SU-DHL-6 (cell line): ENCODE measurements around the gene TMEM62.

Experiments used
- H2AFZ ChIP-seq: fragments of 200-600 bp; sonication (generic); 2 replicates; pipeline ENCODE4 v1.6.1; 2014; ENCODE audit warnings: low read depth, mild to moderate bottlenecking, moderate library complexity, mixed read lengths, antibody characterized with exemption, low read length; ENCODE audit not compliant: severe bottlenecking
- H3F3A ChIP-seq: fragments of 200-600 bp; shearing (Covaris generic); 2 replicates; pipeline ENCODE4 v1.6.0; 2016; ENCODE audit warnings: antibody characterized with exemption, mild to moderate bottlenecking; ENCODE audit not compliant: insufficient read depth
- H3K27ac ChIP-seq: fragments of 200-600 bp; sonication (generic); 2 replicates; pipeline ENCODE4 v1.5.1; 2016; ENCODE audit warnings: low read depth, mild to moderate bottlenecking, low read length, moderate library complexity, mixed read lengths
- H3K27me3 ChIP-seq: fragments of 200-600 bp; sonication (generic), shearing (Covaris generic); 2 replicates; pipeline ENCODE4 v1.6.0; 2014; ENCODE audit warnings: mild to moderate bottlenecking, low read length
- H3K36me3 ChIP-seq: fragments of 200-600 bp; sonication (generic); 2 replicates; pipeline ENCODE4 v1.6.1; 2014; ENCODE audit warnings: mild to moderate bottlenecking, low read length, mixed read lengths
- H3K4me2 ChIP-seq: fragments of 300-600, 200-600 bp; shearing (Covaris generic), sonication (generic); 2 replicates; pipeline ENCODE4 v1.6.0; 2014; ENCODE audit warnings: low read length, low read depth, mild to moderate bottlenecking; ENCODE audit not compliant: poor library complexity, severe bottlenecking
- H3K4me3 ChIP-seq: fragments of 200-600 bp; sonication (generic); 2 replicates; pipeline ENCODE4 v1.5.1; 2014; ENCODE audit warnings: antibody characterized with exemption, low read length, mild to moderate bottlenecking, mixed read lengths; ENCODE audit not compliant: insufficient read depth, poor library complexity, severe bottlenecking
- H3K79me2 ChIP-seq: fragments of 200-600 bp; sonication (generic); 2 replicates; pipeline ENCODE4 v1.6.1; 2014; ENCODE audit warnings: mild to moderate bottlenecking, low read length, moderate library complexity; ENCODE audit not compliant: insufficient read depth
- H3K9ac ChIP-seq: fragments of 200-600 bp; sonication (generic); 2 replicates; pipeline ENCODE4 v1.7.0; 2014; ENCODE audit warnings: mild to moderate bottlenecking, low read length
- H3K9me2 ChIP-seq: fragments of 200-600 bp; sonication (generic); replicated peaks from 2 replicates; pipeline ENCODE4 v1.6.1; 2014; ENCODE audit warnings: low read length; ENCODE audit not compliant: insufficient read depth
- H3K9me3 ChIP-seq: fragments of 200-600 bp; sonication (generic); 2 replicates; pipeline ENCODE4 v1.6.1; 2014; ENCODE audit warnings: low read length, mixed read lengths; ENCODE audit not compliant: insufficient read depth
- H4K20me1 ChIP-seq: fragments of 200-600 bp; sonication (generic); 2 replicates; pipeline ENCODE4 v1.6.1; 2014; ENCODE audit warnings: low read depth, mild to moderate bottlenecking, antibody characterized with exemption, low read length, moderate library complexity, mixed read lengths
- CTCF ChIP-seq: fragments of 200-600 bp; sonication (generic); IDR thresholded peaks from one replicate; pipeline ENCODE4 v1.5.1; 2017; ENCODE audit warnings: antibody characterized with exemption, mild to moderate bottlenecking, low read length, moderate library complexity; ENCODE audit not compliant: insufficient read depth, poor library complexity, severe bottlenecking
- EZH2phosphoT487 ChIP-seq: fragments of 200-600 bp; sonication (generic), shearing (Covaris generic); conservative IDR thresholded peaks from 2 replicates; pipeline ENCODE4 v1.6.1; 2018; ENCODE audit warnings: mild to moderate bottlenecking, antibody characterized with exemption, low read length, moderate library complexity, mixed read lengths

Gene TMEM62

DNA sequence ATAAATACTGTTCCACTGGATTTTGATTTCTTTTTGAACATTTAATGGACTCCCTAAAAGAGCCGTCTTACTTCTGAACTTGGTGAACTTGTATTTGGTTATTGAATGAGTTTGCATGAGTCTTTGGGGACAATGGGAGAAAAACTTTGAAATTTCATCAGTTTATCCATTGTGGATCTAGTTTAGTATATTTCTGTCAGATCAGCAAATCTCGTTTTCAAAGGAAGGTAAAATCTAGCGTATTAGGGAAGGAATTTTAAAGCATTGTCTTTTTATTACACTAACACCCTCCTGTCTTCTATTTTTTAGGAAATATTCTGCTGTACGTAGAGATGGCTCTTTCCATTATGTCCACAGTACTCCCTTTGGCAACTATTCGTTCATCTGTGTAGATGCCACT, 12.8 kb downstream of the TMEM62 start:
- Histone ChIP-seq H3K4me2 (no peak overlapping the region), H3K79me2 (no peaks in the 10 kb centered on the region), H3K36me3 (peaks cover 22% of the 10 kb centered on the region; the same call in 1 of the 2 replicates), H3F3A (peaks cover 4% of the 10 kb centered on the region; the same call in 1 of the 2 replicates), H3K4me3 (no peak overlapping the region), H3K27ac (no peak overlapping the region), H3K9me2 (no peaks in the 10 kb centered on the region), H4K20me1 (no peaks in the 10 kb centered on the region), H2AFZ (no peak overlapping the region), H3K9ac (no peak overlapping the region), H3K9me3 (no peaks in the 10 kb centered on the region), H3K27me3 (no peaks in the 10 kb centered on the region)
- TF ChIP-seq EZH2phosphoT487, result no peak
- no peak for TF ChIP-seq CTCF

- Histone ChIP-seq H3K9me2 (no peaks in the 10 kb centered on the region), H3K79me2 (no peaks in the 10 kb centered on the region), H3F3A (peaks cover 4% of the 10 kb centered on the region; the same call in 1 of the 2 replicates), H3K27me3 (no peaks in the 10 kb centered on the region), H3K4me3 (no peak overlapping the region), H3K9ac (no peak overlapping the region), H4K20me1 (no peaks in the 10 kb centered on the region), H3K36me3 (peaks cover 48% of the 10 kb centered on the region; the same call in 1 of the 2 replicates), H3K27ac (no peak overlapping the region), H2AFZ (no peak overlapping the region), H3K4me2 (no peak overlapping the region), H3K9me3 (no peaks in the 10 kb centered on the region)
- TF ChIP-seq CTCF (no peak), EZH2phosphoT487 (no peak)
Observed at GRCh38 chr15:43150191-43150929, 17.0 kb downstream of the TMEM62 start.

GRCh38 chr15:43151688-43152087, 18.3 kb downstream of the TMEM62 start:
- no peaks in the 10 kb centered on the region for H3K79me2 ChIP-seq
- peaks cover 52% of the 10 kb centered on the region; the same call in 1 of the 2 replicates for H3K36me3 ChIP-seq
- peaks cover 4% of the 10 kb centered on the region; the same call in 1 of the 2 replicates for H3F3A ChIP-seq
- no peak overlapping the region for H3K4me3 ChIP-seq
- H3K4me2 ChIP-seq, result no peak overlapping the region
- no peaks in the 10 kb centered on the region for H3K9me2 ChIP-seq
- H3K9ac ChIP-seq, result no peak overlapping the region
- no peak for TF ChIP-seq CTCF
- no peak for TF ChIP-seq EZH2phosphoT487
- H2AFZ ChIP-seq, result no peak overlapping the region
- no peaks in the 10 kb centered on the region for H3K9me3 ChIP-seq
- H3K27ac ChIP-seq, result no peak overlapping the region
- no peaks in the 10 kb centered on the region for H3K27me3 ChIP-seq
- no peaks in the 10 kb centered on the region for H4K20me1 ChIP-seq
